Lower lobe of right lung (tissue), 2 donors: ENCODE measurements around the gene DCAF17. TPM values are rescaled to one million over a fixed set of nuclear protein-coding genes. Genes with fewer than 3 reads are reported as not detected.

Source experiments
- ATAC-seq, 2 donors: fragments of 200-7000 bp; cut with Tn5 transposase; one replicate each; pipeline ENCODE4 v1.9.1; 2020 to 2022; ENCODE audit warnings: mild to moderate bottlenecking in 2 of 2, moderate library complexity in 2 of 2
- DNase-seq: peaks from one replicate; pipeline ENCODE4 v3.0.0-alpha.2; 2020
- H3K27ac ChIP-seq: fragments of 200-600 bp; one replicate; pipeline ENCODE4 v1.8.0; 2022
- H3K27me3 ChIP-seq: fragments of 200-600 bp; one replicate; pipeline ENCODE4 v1.8.0; 2022; ENCODE audit warnings: low read depth
- H3K36me3 ChIP-seq: fragments of 200-600 bp; one replicate; pipeline ENCODE4 v1.8.0; 2022; ENCODE audit warnings: mild to moderate bottlenecking
- H3K4me1 ChIP-seq: fragments of 200-600 bp; one replicate; pipeline ENCODE4 v1.8.0; 2022
- H3K4me3 ChIP-seq: fragments of 200-600 bp; one replicate; pipeline ENCODE4 v1.8.0; 2022; ENCODE audit warnings: mild to moderate bottlenecking
- H3K9me3 ChIP-seq: fragments of 200-600 bp; one replicate; pipeline ENCODE4 v1.8.0; 2022
- CTCF ChIP-seq: fragments of 200-600 bp; IDR thresholded peaks from one replicate; pipeline ENCODE4 v1.8.0; 2022; ENCODE audit warnings: antibody characterized with exemption, mild to moderate bottlenecking
- intact Hi-C: fragments of 100-400 bp; cut with DNase I; formaldehyde crosslinking; loops from one replicate; pipeline ENCODE4 v1.11.0; 2022
- total RNA-seq: library from RNA; stranded (reverse); fragmentation: NEBNext Ultra II Directional; extraction: Animal tissue kit (Norgen Biotek cat#: 25700); gene quantifications from one replicate; pipeline ENCODE4 v1.2.1, GENCODE V29; 2021
- donor health status: DM: no; HTN: yes; CAD: no; lungs with severe emphysema.

The DCAF17 gene
- total RNA-seq, 1 donor from 2014 or later, result 15.6 TPM

- Histone ChIP-seq H3K36me3 (no peaks in the 10 kb centered on the region), H3K27me3 (no peaks in the 10 kb centered on the region), H3K9me3 (peaks cover 4% of the 10 kb centered on the region), H3K4me1 (no peaks in the 10 kb centered on the region), H3K27ac (no peak overlapping the region), H3K4me3 (no peak overlapping the region)
- no peak for ATAC-seq
- intact Hi-C loops, result no loop called here
- DNase-seq, result no peak
- no peak for TF ChIP-seq CTCF
Observed at GRCh38 chr2:171400395-171400794, 33.6 kb upstream of the DCAF17 start.

- DNase-seq, result no peak
- Histone ChIP-seq H3K9me3 (peaks cover 4% of the 10 kb centered on the region), H3K27me3 (no peaks in the 10 kb centered on the region), H3K36me3 (no peaks in the 10 kb centered on the region), H3K27ac (no peak overlapping the region), H3K4me1 (no peaks in the 10 kb centered on the region), H3K4me3 (no peak overlapping the region)
- ATAC-seq, result no peak
- intact Hi-C loops, result no loop called here
- TF ChIP-seq CTCF, result no peak
Observed at GRCh38 chr2:171401947-171402346, 32.1 kb upstream of the DCAF17 start.

DNA sequence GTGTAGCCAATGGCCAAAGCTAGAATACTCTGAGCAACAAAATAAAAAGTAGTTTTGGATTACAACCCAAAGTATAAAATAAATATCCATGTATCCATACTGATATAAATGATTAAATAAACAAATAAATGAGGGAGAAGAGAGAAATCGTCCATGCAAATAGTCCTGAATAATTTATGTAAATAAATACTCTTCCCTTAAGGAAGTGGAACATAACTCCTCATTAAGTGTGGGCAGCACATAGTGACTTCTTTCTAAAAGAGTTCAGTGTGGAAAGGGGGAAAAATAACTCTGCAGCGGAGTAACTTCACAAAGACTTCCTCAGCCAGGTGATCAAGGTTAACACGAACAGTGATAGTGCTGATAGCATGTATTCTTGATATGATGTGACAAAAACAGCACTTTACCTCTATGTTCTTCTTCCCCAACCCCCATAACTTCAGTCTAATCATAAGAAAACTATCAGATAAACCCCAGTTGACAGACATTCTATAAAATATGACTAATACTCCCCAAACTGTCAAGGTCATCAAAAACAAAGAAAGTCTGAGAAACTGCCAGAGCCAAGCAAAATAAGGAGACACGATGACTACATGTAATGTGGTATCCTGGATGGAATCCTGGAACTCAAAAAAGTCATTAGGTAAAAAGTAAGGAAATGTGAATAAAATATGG is 31.0 kb upstream of the DCAF17 start:
- no peak overlapping the region for H3K27ac ChIP-seq
- ATAC-seq (no peak), DNase-seq (no peak)
- H3K4me1 ChIP-seq, result no peaks in the 10 kb centered on the region
- H3K27me3 ChIP-seq, result no peaks in the 10 kb centered on the region
- TF ChIP-seq CTCF, result no peak
- H3K36me3 ChIP-seq, result no peaks in the 10 kb centered on the region
- H3K9me3 ChIP-seq, result peaks cover 4% of the 10 kb centered on the region
- no peak overlapping the region for H3K4me3 ChIP-seq
- intact Hi-C loops, result no loop called here

- no peaks in the 10 kb centered on the region for H3K27me3 ChIP-seq
- ATAC-seq, result no peak
- no peak overlapping the region for H3K4me3 ChIP-seq
- no peaks in the 10 kb centered on the region for H3K4me1 ChIP-seq
- no peaks in the 10 kb centered on the region for H3K36me3 ChIP-seq
- intact Hi-C loops, result no loop called here
- no peak for DNase-seq
- peaks cover 4% of the 10 kb centered on the region for H3K9me3 ChIP-seq
- H3K27ac ChIP-seq, result no peak overlapping the region
- TF ChIP-seq CTCF, result no peak
Observed at GRCh38 chr2:171404261-171404660, 29.8 kb upstream of the DCAF17 start.

DNA sequence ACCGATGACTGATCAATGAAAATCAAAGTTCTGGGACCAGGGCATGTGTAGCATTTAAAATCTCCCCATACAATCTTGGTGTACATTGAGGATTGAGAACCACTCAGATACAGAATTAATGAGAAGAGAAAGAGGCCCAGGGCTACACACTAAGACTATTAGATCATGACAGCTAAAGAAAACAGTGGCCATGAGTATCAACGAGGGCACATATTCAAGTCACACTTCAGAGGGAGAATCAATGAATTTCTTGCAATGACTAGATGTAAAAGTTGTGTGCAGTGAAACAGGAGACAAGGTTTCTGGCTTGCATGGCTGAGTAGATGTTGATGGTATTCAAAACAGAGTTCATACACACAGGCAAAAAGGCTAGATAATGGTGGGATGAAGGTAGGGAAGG is 29.3 kb upstream of the DCAF17 start:
- Histone ChIP-seq H3K4me1 (peaks cover 1% of the 10 kb centered on the region), H3K9me3 (peaks cover 4% of the 10 kb centered on the region), H3K27me3 (no peaks in the 10 kb centered on the region), H3K27ac (no peak overlapping the region), H3K4me3 (no peak overlapping the region), H3K36me3 (no peaks in the 10 kb centered on the region)
- intact Hi-C loops, result no loop called here
- ATAC-seq, result no peak
- no peak for TF ChIP-seq CTCF
- DNase-seq, result no peak
